Epidermal melanocyte (primary cell): ENCODE results near the gene SLC35F4.
"Not testable (repeated sequence)": the region's sequence is repeated elsewhere in the genome, so short reads cannot be mapped to it uniquely, and the experiment has no call there.

Source experiments
- DNase-seq: peaks from one replicate; pipeline ENCODE4 v3.0.0; 2011; ENCODE audit warnings: low spot score; ENCODE audit not compliant: insufficient read length

Gene SLC35F4

GRCh38 chr14:57865403-57866198 is at the start of gene SLC35F4:
SLC35F4 (minus strand) TSS chr14:57866092.
- no peak for DNase-seq

GRCh38 chr14:57909626-57910025 is 43.7 kb upstream of the SLC35F4 start:
- no peak for DNase-seq

- DNase-seq: no peak
These were observed 38.1 kb upstream of the SLC35F4 start for GRCh38 chr14:57903954-57904353.

GRCh38 chr14:57898837-57899572 is 33.1 kb upstream of the SLC35F4 start:
- no peak for DNase-seq

- no peak for DNase-seq
These were observed 31.4 kb upstream of the SLC35F4 start for GRCh38 chr14:57897144-57897748.

GRCh38 chr14:57889245-57889644 is 23.4 kb upstream of the SLC35F4 start:
- DNase-seq: no peak

- no peak for DNase-seq
These were observed 18.3 kb upstream of the SLC35F4 start for GRCh38 chr14:57884175-57884574.

- no peak for DNase-seq
These were observed 17.2 kb upstream of the SLC35F4 start for GRCh38 chr14:57883061-57883460.

- DNase-seq: no peak
These were observed 13.6 kb upstream of the SLC35F4 start for GRCh38 chr14:57879516-57879915.

GRCh38 chr14:57875985-57876384 is 10.1 kb upstream of the SLC35F4 start:
- DNase-seq: no peak

- DNase-seq: no peak
These were observed 9.4 kb upstream of the SLC35F4 start for GRCh38 chr14:57875296-57875695.

GRCh38 chr14:57871459-57872080 is 5.7 kb upstream of the SLC35F4 start:
- peak; percentile 50 for DNase-seq

GRCh38 chr14:57870686-57871457 is 5.0 kb upstream of the SLC35F4 start:
- DNase-seq: no peak

GRCh38 chr14:57869617-57870016 is 3.7 kb upstream of the SLC35F4 start:
- DNase-seq: no peak

GRCh38 chr14:57866199-57866705 is 360 bp upstream of the SLC35F4 start:
- no peak for DNase-seq

GRCh38 chr14:57865066-57865402 is 858 bp downstream of the SLC35F4 start:
- DNase-seq: no peak

- DNase-seq: no peak
These were observed 1.2 kb downstream of the SLC35F4 start for GRCh38 chr14:57864659-57865058.

GRCh38 chr14:57863471-57863870 is 2.4 kb downstream of the SLC35F4 start:
- DNase-seq: no peak

- not testable (repeated sequence) for DNase-seq
These were observed 10.2 kb downstream of the SLC35F4 start for GRCh38 chr14:57855666-57856065.

- no peak for DNase-seq
These were observed 11.3 kb downstream of the SLC35F4 start for GRCh38 chr14:57854571-57854970.

GRCh38 chr14:57851354-57851753 is 14.5 kb downstream of the SLC35F4 start:
- DNase-seq: no peak
